HG03097 (cell line): ENCODE results near the gene ZKSCAN1.

Experiments
- ATAC-seq: cut with Tn5 transposase; IDR thresholded peaks from one replicate; pipeline ENCODE4 v1.9.1; 2021; ENCODE audit not compliant: unreplicated experiment, low FRiP score

ZKSCAN1 gene

DNA sequence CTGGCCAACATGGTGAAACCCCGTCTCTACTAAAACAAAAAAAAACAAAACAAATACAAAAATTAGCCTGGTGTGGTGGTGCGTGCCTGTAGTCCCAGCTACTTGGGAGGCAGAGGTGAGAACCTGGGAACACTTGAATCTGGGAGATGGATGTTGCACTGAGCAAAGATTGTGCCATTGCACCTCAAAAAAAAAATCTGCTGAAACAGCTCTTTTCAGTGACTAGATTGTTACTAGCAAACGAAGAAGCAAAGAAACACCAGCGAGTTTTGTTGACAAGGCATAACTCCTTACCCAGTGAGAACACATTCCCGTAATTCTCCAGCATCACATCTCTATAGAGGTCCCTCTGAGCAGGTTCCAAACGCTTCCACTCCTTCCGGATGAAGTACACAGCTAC is 59.4 kb downstream of the ZKSCAN1 start:
- no peak for ATAC-seq

DNA sequence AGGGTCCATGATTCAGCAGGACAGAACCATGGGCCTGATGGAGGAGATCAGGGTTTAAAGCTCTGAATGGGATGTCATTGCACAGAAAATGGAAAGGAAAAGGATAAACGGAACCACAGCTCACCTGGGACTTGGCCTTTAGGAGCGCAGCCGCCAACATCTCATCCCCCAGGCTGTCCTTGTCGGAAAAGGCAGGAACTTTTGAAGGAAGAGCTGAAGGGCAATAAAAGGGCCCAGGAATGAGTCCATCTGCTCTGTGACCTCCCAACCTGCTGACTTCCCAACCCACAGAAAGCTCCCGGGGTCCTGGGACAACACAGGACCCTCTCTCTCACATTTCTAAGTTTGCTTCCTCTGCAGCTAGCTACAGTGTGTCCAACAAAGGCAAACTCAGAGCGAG is 60.0 kb downstream of the ZKSCAN1 start:
- ATAC-seq = no peak

DNA sequence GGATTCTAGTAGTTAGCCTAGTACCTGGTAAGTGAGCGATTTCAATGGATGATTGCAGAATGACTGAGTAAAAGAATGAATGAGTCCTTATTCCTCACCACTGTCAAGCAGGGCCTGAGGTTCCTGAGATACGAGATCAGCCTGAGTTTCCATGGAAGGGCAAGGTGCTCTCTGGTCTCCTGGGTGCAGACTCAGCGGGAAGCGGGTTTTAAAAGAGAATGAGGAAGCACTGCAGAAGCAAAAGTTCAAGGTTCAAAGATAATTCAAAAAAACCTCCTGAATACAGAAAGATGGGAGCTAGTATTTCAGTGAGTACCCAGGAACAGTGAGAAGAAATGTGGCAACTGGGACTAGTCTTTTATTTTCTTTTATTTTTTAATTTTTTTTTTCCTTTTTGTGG is 61.8 kb downstream of the ZKSCAN1 start:
- no peak for ATAC-seq

DNA sequence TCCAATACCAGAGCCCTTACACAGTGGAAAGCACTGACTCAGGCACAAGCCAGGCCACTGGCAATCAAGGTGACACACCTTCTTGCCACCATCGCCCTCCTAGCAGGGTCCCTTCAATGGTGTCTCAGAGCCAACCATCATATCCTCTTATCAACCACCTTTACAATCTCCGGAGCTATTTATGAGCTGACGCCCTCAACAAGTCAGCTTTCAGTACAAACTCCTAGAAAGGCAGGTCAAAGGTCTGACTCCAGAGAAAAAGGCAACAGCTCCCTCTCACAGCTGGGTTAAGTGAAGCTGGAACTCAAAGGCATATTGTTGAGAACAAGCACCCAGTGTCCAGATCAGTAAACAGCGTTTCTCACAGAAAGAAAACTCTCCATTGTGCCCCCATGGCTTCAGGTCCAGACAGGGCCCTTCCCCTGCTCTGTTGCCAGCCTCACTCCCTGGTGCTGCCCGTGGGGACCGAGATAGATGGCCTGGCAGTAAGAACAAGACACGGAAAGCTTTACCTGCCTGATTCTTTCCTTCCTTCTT is 63.7 kb downstream of the ZKSCAN1 start:
- no peak for ATAC-seq

DNA sequence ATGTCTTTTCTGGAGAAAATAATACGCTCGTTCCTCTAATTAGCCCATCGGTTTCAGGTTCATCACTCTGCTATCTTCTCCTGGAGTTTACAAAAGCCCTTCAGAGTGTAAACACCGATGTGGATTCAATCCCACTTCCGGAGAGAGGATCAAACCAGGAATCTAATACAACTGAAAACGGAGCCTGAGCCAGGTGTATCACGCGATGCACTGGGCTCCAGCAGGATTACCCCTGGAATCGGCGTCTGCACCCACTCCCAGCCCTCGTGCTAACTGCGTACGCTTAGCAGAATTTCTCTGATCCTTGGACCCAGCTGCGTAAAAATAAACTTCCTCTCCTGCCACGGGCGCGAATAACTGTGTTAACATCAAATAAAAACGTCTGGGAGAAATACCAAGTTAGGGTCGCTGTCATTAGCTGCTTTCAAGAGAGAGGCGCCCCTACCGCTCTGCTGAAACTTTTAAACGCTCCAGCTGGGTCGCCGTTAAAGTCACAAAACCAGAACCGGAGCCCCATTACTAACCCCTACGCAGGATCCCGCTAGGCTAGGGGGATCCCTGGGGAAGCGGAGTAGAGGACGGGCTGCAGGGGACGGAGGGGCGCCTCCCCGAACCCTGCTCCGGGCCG is 65.6 kb downstream of the ZKSCAN1 start:
- no peak for ATAC-seq

DNA sequence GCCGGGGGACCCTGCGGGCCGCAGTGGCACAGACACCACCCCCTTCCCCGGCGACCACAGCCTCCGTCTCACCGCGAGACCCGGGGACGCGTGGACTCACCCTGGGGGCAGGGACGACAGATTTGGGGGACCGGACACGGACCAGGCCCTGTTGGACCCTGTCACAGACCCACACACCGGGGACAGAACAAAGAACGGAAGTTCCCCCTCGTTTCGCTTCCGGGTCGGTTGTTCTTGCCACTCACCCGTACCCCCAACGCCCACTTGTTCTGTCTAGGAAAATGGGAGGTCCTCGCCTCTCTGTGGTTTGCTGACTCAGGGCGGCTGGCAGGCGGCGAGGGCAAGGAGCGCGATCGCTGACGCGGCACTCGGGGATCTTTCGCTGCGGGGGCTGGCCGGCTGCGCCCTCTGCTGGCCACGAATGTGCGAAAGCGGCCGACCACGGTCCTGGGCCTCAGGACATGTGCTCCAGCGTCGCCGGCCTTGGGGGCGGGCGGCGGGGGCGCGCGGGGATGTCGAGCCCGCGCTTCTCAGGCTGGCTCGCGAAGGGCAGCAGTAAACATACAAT is 66.2 kb downstream of the ZKSCAN1 start, which contains the start of gene ZNF3:
ZNF3 (minus strand) TSS at position 189 of the 568 bp plus-strand sequence. CDS start 4,366 bp downstream, outside the sequence.
- ATAC-seq = peak; percentile 82

DNA sequence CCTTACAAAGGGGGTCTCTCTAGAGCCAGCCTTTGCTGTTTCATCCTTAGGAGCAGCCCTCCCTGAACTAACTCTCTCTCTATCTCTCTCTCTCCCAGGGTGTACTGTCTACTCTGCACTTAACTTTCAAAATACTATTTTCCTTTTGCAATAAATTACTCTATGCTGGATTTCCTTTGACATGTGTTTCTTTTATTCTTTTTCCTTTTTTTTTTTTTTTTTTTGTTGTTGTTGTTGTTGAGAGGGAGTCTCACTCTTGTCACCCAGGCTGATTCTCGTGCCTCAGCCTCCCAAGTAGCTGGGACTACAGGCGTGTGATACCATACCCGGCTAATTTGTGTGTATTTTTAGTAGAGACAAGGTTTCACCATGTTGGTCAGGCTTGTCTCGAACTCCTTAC is 67.6 kb downstream of the ZKSCAN1 start:
- no peak for ATAC-seq

DNA sequence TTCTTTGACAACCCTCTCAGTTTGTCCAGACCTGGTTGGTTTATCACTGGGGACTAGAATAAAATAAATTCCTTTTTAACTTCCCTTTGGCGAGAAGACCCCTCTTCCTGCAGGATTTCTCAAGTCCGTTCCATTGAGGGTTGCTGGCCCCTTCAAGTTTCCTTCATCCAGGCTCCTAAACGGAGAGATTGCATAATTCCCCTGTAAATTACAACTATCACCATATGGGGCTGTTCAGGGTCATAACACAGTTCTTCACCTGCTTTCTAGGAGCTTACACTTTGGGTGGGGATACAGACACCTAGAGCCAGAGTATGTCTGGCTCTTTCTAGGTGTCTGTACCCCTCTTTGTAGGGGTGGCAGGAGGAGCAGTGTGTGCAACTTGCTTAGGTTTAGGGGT is 70.1 kb downstream of the ZKSCAN1 start:
- no peak for ATAC-seq

DNA sequence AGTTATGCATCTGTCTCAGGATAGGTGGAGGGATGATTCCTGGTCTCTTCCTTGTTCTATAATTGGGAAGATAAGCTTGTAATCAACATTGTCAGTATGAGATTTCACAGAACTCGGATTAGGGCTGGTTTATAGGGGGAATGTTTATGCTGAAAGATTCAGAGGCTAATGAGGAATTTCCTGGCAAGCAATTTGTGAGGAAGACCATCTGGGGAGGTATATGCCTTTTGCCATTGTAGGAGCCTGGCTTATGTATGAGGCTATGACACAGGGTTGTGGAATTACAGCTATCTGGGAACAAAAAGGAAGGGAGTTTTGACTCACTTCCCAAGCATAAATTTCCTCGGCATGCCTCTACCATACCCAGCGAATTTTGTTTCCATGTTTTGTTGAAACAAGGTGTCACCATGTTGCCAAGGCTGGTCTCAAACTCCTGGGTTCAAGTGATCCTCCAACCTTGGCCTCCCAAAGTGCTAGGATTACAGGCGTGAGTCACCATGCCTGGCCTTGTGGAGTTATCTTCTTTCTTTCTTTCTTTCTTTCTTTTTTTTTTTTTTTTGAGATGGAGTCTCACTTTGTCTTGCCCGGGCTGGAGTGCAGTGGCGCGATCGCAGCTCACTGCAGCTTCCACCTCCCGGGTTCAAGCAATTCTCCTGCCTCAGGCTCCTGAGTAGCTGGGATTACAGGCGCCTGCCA is 71.8 kb downstream of the ZKSCAN1 start:
- no peak for ATAC-seq

DNA sequence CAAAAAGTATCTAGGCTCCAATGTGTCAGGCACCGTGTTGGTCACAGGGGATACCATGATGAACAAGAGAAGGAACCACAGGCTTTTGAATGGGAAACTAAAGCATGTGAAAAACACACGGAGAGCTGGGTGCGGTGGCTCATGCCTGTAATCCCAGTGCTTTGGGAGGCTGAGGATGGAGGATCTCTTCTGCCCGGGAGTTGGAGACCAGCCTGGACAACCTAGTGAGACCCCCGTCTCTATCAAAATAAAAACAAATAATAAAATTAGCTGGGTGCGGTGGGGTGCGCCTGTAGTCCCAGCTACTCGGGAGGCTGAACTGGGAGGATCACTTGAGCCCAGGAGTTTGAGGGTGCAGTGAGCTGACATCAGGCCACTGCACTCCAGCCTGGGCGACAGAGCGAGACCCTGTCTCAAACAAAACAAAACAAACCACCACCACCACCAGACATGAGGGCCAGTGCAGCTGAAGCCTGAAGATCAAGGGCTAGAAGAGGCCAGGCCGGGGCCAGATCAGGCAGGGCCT is 72.8 kb downstream of the ZKSCAN1 start:
- no peak for ATAC-seq

DNA sequence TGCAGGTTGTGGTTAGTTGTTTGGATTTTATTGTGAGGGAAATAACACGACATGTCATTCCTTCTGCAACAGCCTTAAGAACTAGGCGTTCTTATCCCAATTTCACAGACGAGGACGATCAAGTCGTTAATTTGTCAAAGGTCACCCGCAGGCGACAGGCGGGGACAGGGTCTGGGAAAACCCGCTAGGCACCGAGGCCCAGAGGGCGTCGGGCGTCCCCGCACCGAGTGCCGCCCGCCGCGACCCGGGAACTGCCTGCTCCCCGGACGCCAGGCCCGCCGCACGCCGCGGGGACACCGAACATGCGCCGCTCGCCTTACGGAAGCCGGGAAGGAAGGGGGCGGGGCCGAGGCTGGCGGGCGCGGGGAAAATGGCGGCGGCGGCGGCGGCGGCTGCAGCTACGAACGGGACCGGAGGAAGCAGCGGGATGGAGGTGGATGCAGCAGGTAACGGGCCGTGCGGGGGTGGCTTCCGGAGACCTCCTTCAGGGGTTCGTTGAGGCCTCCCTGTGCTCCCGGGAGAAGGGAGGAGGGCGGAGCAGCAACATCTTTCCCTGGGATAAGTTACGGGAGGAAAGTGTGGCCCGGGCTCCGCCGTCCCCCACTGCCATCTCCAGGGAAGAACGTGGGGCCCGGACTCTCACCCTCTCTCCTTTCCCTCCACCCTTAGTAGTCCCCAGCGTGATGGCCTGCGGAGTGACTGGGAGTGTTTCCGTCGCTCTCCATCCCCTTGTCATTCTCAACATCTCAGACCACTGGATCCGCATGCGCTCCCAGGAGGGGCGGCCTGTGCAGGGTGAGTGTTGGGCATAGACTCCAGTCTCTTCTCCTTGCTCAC is 73.4 kb downstream of the ZKSCAN1 start, which contains the start of gene COPS6:
COPS6 (plus strand) TSS at position 349 of the 837 bp plus-strand sequence; CDS start at position 371, 22 bp downstream.
- ATAC-seq = no peak

DNA sequence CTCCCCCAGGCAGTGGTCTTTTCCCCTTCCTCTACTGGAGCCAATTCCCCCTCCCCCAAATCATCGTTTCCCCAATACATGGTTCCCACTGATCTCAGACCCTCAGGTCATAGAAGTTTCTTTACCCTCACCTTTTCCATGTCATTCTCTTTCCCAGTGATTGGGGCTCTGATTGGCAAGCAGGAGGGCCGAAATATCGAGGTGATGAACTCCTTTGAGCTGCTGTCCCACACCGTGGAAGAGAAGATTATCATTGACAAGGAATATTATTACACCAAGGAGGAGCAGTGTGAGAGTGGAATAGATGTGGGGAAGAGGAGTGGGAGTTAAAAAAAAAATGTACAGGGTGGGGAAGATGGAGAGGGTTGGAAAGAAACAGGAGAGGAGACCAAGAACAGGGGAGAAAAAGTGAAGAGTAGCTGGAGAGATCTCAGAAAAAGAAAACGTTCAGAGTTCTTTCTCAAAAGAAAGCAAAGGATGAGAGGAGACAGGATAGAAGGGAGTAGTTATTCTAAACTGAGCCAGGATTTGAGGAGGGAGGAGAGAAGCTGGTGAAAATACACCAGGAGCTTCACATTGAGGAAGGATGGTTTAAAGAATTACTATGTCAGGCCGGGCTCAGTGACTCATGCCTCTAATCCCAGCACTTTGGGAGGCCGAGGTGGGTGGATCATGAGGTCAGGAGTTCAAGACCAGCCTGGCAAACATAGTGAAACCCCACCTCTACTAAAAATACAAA is 74.2 kb downstream of the ZKSCAN1 start:
- ATAC-seq = no peak

DNA sequence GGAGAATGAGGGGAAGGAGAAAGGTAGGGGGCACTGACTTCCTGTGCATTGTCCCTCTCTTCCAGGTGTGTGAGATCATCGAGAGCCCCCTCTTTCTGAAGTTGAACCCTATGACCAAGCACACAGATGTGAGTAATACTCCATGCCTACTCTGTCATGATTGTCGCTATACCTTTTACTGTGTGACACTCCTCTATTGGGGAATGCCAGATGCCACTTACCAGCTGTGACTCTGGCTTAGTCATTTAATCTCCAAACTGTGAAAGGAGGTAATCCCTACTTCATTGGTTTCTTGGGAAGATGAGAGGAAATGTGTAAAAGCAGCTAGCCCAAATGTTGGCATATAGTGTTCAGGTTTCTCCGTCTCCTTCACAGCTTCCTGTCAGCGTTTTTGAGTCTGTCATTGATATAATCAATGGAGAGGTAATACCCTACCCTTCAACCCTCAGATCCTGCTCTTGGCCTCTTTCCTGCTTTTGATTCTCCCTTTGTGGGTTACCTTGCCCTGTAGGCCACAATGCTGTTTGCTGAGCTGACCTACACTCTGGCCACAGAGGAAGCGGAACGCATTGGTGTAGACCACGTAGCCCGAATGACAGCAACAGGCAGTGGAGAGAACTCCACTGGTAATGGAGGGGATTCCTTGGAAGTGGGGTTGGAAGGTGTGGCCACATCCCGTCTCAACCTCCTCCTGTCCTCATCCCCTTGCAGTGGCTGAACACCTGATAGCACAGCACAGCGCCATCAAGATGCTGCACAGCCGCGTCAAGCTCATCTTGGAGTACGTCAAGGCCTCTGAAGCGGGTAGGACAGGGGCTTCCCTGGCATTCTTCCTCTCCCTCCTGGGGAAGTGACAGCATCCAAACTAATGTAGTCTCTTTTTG is 75.4 kb downstream of the ZKSCAN1 start:
- ATAC-seq = no peak
